ENCODE data around the gene HMBS.
"Not testable (repeated sequence)": the region's sequence is repeated elsewhere in the genome, so short reads cannot be mapped to it uniquely, and the experiment has no call there.

HMBS gene

DNA sequence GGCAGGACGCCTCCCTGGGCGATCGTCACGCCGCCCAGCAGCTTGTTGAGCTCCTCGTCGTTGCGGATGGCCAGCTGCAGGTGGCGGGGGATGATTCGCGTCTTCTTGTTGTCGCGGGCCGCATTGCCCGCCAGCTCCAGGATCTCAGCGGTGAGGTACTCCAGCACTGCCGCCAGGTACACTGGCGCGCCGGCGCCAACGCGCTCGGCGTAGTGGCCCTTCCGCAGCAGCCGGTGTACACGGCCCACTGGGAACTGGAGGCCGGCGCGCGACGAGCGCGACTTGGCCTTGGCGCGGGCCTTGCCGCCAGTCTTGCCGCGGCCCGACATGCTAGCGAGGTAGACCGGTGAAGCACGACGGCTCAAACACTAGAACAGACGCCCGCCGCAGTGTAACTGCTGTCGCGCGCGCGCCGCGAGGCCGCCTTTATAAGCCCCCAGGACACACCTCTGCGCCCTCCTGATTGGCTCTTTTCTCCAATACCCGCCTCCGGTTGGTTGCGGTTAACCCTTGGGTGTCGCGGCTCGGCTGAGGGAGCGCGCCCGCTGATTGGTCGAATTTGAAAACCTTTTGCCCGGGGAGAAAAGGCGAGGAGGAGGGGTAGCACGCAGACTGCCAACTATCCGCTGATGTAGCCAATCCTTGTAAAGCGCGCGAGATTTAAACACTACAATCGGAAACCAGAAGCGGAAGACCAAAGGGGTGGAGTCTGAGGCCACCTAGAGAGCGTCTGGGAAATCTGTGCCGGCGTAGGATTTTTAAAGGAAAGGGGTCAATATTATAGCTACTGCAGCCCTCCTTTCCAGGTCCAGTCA, 10.6 kb downstream of the HMBS start:
- intact Hi-C loops (cut with DNase I): loop anchor here (2.0 kb wide), 2 partner anchors 38 to 64 kb away; partner anchors contain the start of genes HYOU1 and SLC37A4
- DNase-seq: peak; percentile 99 to 100 (median 100)

- no peak for DNase-seq
- intact Hi-C loops (cut with DNase I): no loop called here
Measured at GRCh38 chr11:119099711-119100110, 15.0 kb downstream of the HMBS start.

- intact Hi-C loops (cut with DNase I): no loop called here
- peak in 1 of 10 donors; percentile 34 for DNase-seq
Measured at GRCh38 chr11:119100246-119100970, 15.7 kb downstream of the HMBS start.

DNA sequence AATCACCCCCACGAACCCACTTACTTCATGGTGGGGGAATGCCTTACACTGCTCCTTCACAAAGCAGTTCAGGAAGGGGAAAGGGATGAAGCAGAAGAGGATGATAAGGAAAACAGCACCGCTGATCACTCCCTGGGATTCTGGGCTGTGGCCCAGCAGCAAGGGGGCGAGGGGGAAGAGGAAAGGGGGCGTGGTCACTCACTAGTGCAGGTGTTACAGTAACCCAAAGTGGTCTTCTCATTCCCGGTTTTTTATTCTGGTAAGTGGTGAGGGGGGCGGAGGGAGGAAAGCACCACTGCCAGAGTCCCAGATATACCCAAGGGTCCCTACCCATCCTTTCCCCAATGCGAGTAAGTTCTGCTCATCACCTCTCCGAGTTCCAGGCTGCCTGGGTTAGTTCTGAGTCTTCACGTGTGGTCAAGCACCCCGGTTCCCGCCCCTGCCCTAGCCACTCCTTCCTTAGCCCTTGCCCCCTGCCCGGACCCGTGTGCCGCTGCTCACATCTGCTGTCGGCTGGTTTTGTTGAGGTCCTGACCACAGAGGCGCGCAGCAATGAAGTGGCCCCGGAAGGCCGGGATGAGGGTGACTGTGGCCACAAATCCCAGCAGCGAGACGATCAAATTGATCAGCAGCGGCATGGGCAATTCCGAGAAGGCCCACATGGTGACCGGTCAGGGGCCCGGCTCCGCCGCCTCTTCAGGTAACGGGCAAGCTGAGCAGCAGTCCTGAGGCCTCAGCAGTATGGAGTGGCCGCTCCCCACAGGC, 16.5 kb downstream of the HMBS start:
- intact Hi-C loops (cut with DNase I): no loop called here
- peak in 1 of 10 donors; percentile 85 for DNase-seq

DNA sequence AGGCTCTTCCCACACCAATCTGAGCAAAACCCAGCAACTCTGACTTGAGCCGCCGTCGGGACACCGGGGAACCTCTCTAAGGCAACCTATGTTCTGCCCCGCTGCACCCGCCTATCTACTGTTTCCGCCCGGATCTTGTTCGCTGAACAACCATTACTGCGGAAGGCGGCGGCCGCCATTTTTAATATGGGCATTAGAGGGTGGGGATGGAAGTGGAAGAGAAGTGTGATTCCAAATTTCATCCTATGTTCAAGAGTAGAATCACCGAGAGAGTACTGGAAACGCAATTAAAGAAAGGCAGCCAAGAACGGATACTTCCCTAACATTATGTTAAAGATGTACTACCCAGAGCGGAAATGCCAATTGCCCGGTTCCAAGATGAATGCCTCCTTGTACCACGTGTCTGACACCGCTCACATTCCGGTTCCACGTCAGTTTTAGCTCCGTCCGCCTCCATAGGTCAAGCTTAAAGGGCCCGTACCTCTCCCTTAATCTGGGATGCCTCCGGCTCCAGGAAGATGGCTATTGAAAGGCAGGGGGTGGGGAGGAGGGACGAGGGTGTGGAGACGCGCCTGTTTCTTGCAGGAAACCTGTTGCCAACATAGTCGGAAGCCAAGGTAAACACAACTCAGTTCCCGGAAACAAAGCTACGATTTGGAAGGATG, 17.2 kb downstream of the HMBS start, which contains the start of gene DPAGT1:
TSS of gene DPAGT1 (minus strand) at position 95 of the 665 bp plus-strand sequence. CDS start 198 bp downstream, outside the sequence.
- intact Hi-C loops (cut with DNase I): no loop called here

DNA sequence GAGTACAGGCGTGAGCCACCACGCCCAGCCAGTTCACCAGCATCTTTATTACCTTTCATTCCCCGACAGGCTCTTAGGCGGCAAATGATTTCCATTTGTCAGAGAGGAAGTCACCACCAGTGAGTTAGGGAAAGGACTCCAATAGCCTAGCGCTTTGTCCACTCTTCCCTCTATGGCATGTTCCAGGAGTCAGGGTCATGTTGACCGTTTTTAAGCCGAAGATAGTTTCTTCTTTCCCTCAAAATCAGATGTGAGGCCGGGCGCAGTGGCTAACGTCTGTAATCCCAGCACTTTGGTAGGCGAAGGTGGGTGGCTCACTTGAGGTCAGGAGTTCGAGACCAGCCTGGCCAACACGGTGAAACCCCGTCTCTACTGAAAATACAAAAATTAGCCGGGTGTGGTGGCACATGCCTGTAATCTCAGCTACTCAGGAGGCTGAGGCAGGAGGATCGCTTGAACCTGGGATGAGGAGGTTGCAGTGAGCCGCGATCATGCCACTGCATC, 18.5 kb downstream of the HMBS start:
- peak in 1 of 10 donors; percentile 25 for DNase-seq
- intact Hi-C loops (cut with DNase I): not testable (repeated sequence)

More for the DNA sequence above, 17.2 kb downstream of the HMBS start, which contains the start of gene DPAGT1:
- peak; percentile 83 to 98 (median 88) for DNase-seq

GRCh38 chr11:119103793-119104192, 19.1 kb downstream of the HMBS start:
- DNase-seq: peak in 1 of 10 donors; percentile 67
- intact Hi-C loops (cut with DNase I): no loop called here

- DNase-seq: peak; percentile 73 to 98 (median 86)
- intact Hi-C loops (cut with DNase I): loop anchor here (2.0 kb wide), 1 partner anchor 14 kb away; the partner anchor contains the start of gene HINFP
Measured at GRCh38 chr11:119106564-119107537, 22.2 kb downstream of the HMBS start, which contains the start of gene C2CD2L. Gene C2CD2L, plus strand, starts transcription at chr11:119107344. Its CDS starts 398 bp downstream, at chr11:119107742.

DNA sequence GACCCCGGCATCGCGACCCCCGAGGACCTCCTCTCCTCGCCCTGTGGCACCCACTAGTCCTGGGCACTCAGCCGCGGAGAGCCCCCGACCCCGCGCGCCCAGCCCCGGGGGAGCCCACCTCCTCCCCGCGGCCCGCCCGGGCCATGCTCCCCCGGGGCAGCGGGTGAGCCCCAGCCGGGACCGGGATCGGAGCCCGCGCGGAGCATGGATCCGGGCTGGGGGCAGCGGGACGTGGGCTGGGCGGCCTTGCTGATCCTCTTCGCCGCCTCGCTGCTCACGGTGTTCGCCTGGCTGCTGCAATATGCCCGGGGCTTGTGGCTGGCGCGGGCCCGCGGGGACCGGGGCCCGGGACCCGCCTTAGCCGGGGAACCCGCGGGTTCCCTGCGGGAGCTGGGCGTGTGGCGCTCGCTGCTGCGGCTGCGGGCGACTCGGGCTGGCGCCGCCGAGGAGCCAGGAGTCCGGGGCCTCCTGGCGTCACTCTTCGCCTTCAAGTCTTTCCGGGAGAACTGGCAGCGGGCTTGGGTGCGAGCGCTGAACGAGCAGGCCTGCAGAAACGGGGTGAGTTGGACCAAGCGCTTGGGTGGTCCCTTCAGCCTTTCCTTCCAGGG, 23.0 kb downstream of the HMBS start:
- intact Hi-C loops (cut with DNase I): loop anchor here (2.0 kb wide), 1 partner anchor 13 kb away; the partner anchor contains the start of gene HINFP
- DNase-seq: peak in 1 of 10 donors; percentile 85

DNA sequence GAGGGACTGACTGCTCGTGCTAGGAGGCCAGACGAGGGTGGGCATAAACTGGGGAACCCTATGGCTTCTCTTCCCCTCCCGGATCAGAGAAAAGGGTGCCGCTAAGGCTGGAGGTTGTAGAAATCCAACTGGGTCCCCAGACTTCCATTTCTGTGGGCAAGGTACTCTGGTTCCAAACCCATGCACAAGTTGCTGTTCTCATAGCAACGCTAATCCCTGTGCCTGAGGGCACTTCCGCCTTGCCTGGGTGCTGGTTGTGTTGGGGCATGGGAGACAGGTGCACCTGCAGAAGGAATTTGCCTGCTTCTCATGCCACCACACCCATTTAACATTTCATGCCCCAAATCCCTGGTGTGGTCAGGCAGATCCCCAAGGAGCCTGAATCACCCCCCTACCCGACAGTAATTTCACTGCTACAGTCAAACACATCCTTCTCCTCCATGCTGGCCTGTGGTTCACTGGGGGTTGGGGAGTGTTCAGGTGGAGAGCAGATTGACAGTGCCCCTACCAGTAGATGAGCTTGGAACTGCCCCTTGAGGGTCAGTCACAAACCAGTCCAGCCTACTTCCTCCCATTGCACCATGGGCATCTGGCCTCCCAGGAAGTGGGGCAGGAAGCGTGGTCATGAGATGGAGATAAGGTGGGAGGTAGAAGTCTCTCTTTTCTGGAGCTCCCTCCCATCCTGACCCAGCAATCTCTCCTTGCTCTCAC, 23.6 kb downstream of the HMBS start:
- intact Hi-C loops (cut with DNase I): no loop called here
- peak in 3 of 10 donors; percentile 37 to 92 (median 52) for DNase-seq

DNA sequence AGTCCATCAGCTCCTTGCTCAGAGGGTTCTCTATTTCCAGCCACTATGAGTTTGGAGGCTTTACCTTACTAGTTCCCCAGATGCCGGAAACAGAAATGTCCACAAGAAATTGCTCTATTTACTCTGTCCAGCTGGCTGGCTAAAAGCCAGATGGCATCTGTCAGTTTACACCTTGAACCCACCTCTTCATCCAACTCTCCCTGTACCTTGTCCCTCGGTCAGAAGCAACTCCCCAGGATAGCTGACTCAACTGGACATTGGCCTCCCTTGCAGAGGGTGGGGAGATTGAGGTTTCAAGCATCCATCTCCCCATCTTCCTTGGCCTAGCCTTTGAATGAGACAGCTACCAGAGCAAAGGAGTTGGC, 24.2 kb downstream of the HMBS start:
- intact Hi-C loops (cut with DNase I): no loop called here
- peak in 1 of 10 donors; percentile 12 for DNase-seq

- DNase-seq: peak in 1 of 10 donors; percentile 35
Measured at GRCh38 chr11:119109843-119110242, 25.2 kb downstream of the HMBS start.

GRCh38 chr11:119110439-119110838, 25.8 kb downstream of the HMBS start:
- peak in 1 of 10 donors; percentile 65 for DNase-seq
- intact Hi-C loops (cut with DNase I): loop anchor here (10.0 kb wide), 1 partner anchor 84 kb away; no protein-coding TSS in a partner anchor

More at GRCh38 chr11:119109843-119110242, 25.2 kb downstream of the HMBS start:
- intact Hi-C loops (cut with DNase I): loop anchor here (10.0 kb wide), 1 partner anchor 85 kb away; no protein-coding TSS in a partner anchor

- intact Hi-C loops (cut with DNase I): loop anchor here (10.0 kb wide), 1 partner anchor 83 kb away; no protein-coding TSS in a partner anchor
- DNase-seq: peak in 1 of 10 donors; percentile 33
Measured at GRCh38 chr11:119111361-119111925, 26.8 kb downstream of the HMBS start.

- intact Hi-C loops (cut with DNase I): loop anchor here (10.0 kb wide), 1 partner anchor 82 kb away; no protein-coding TSS in a partner anchor
- DNase-seq: peak in 1 of 10 donors; percentile 61
Measured at GRCh38 chr11:119112314-119113020, 27.8 kb downstream of the HMBS start.

DNA sequence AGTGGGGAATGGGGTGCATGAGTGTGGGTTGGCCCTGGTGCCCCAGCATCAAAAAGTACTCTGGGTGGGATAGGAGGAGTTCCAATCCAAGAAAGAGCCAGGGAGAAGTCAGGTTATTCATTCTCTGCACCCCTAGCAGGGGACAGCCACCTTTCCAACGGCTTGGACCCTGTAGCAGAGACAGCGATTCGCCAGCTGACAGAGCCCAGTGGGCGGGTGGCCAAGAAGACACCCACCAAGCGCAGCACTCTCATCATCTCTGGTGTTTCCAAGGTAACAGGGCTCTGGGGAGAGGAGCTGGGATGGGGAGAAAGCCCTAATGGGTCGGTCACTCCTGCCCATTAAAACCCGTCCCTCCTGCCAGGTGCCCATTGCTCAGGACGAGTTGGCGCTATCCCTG, 29.0 kb downstream of the HMBS start:
- peak in 2 of 10 donors; percentile 88 to 90 for DNase-seq
- intact Hi-C loops (cut with DNase I): loop anchor here (10.0 kb wide), 1 partner anchor 81 kb away; no protein-coding TSS in a partner anchor
